GM12892 (cell line): ENCODE results near the gene MED9.

Experiments
- POLR2A ChIP-seq: IDR thresholded peaks from 2 replicates; pipeline ENCODE4 v1.6.1; 2011; ENCODE audit warnings: low read depth, low read length, control low read depth
- POLR2AphosphoS5 ChIP-seq: IDR thresholded peaks from 2 replicates; pipeline ENCODE4 v1.6.1; 2011; ENCODE audit warnings: low read depth, low read length, control low read depth

GRCh38 chr17:17492571-17492970 lies 15.8 kb downstream of the MED9 start:
- TF ChIP-seq POLR2A = no peak
- TF ChIP-seq POLR2AphosphoS5 = no peak
